HepG2 (cell line): ENCODE data around the gene LEPROT. TPM values are rescaled to one million over a fixed set of nuclear protein-coding genes. Genes with fewer than 3 reads are reported as not detected.

Source experiments
- CEBPB ChIP-seq: IDR thresholded peaks from 2 replicates; pipeline ENCODE4 v1.6.1; 2011; ENCODE audit warnings: low read depth, low read length, improper control_type of control experiment, borderline replicate concordance
- EEA1 ChIP-seq: sonication (generic); formaldehyde crosslinking; IDR thresholded peaks from 2 replicates; pipeline ENCODE4 v1.5.1; 2020; ENCODE audit warnings: mild to moderate bottlenecking, missing genetic modification reagents, borderline replicate concordance
- ELF4 ChIP-seq: sonication (generic); formaldehyde crosslinking; IDR thresholded peaks from 2 replicates; pipeline ENCODE4 v1.5.0; 2020; ENCODE audit warnings: missing genetic modification reagents, mild to moderate bottlenecking, moderate library complexity, borderline replicate concordance
- FOXP4 ChIP-seq: sonication (generic); formaldehyde crosslinking; IDR thresholded peaks from 2 replicates; pipeline ENCODE4 v1.4.0; 2020; ENCODE audit warnings: missing genetic modification reagents
- IRF2 ChIP-seq: IDR thresholded peaks from 2 replicates; pipeline ENCODE4 v1.6.1; 2018; ENCODE audit warnings: missing genetic modification reagents, missing compliant biosample characterization
- KLF6 ChIP-seq: IDR thresholded peaks from 2 replicates; pipeline ENCODE4 v1.8.0; 2016; ENCODE audit warnings: missing biosample characterization, missing genetic modification reagents
- ONECUT2 ChIP-seq: sonication (generic); formaldehyde crosslinking; IDR thresholded peaks from 2 replicates; pipeline ENCODE4 v1.4.0; 2020; ENCODE audit warnings: missing genetic modification reagents
- POLR2A ChIP-seq, 2 experiments: IDR thresholded peaks; 2 replicates each; pipeline ENCODE4 v1.6.1; 2011; ENCODE audit warnings: low read depth in 2 of 2, low read length in 2 of 2, mild to moderate bottlenecking in 1 of 2, moderate library complexity in 1 of 2; ENCODE audit not compliant: insufficient read depth in 1 of 2
- RNF2 ChIP-seq: fragments of 450-650 bp; conservative IDR thresholded peaks from 2 replicates; pipeline ENCODE4 v1.6.1; 2016; ENCODE audit warnings: low read depth
- SIX4 ChIP-seq: sonication (generic); formaldehyde crosslinking; IDR thresholded peaks from 2 replicates; pipeline ENCODE4 v1.4.0; 2020; ENCODE audit warnings: missing genetic modification reagents
- SMYD3 ChIP-seq: sonication (generic); formaldehyde crosslinking; IDR thresholded peaks from 2 replicates; pipeline ENCODE4 v1.8.1; 2023; ENCODE audit warnings: mild to moderate bottlenecking, missing genetic modification reagents
- ZNF124 ChIP-seq: sonication (generic); formaldehyde crosslinking; IDR thresholded peaks from 2 replicates; pipeline ENCODE4 v1.4.0; 2020; ENCODE audit warnings: missing genetic modification reagents
- ZNF138 ChIP-seq: sonication (generic); formaldehyde crosslinking; IDR thresholded peaks from 2 replicates; pipeline ENCODE4 v1.5.0; 2020; ENCODE audit warnings: mild to moderate bottlenecking, low read depth, missing genetic modification reagents
- ZNF18 ChIP-seq: sonication (generic); formaldehyde crosslinking; IDR thresholded peaks from 2 replicates; pipeline ENCODE4 v1.8.0; 2022; ENCODE audit warnings: mild to moderate bottlenecking, missing genetic modification reagents; ENCODE audit not compliant: insufficient replicate concordance
- ZNF251 ChIP-seq: sonication (generic); formaldehyde crosslinking; IDR thresholded peaks from 2 replicates; pipeline ENCODE4 v1.9.0; 2021; ENCODE audit warnings: mild to moderate bottlenecking, missing genetic modification reagents
- ZNF781 ChIP-seq: sonication (generic); formaldehyde crosslinking; IDR thresholded peaks from 2 replicates; pipeline ENCODE4 v1.5.1; 2020; ENCODE audit warnings: borderline replicate concordance, mild to moderate bottlenecking, missing genetic modification reagents; ENCODE audit errors: not compliant biosample characterization
- ZNF891 ChIP-seq: sonication (generic); formaldehyde crosslinking; IDR thresholded peaks from 2 replicates; pipeline ENCODE4 v1.5.0; 2020; ENCODE audit warnings: mild to moderate bottlenecking, missing genetic modification reagents
- ZSCAN22 ChIP-seq: sonication (generic); formaldehyde crosslinking; IDR thresholded peaks from 2 replicates; pipeline ENCODE4 v1.4.0; 2020; ENCODE audit warnings: mild to moderate bottlenecking, missing genetic modification reagents
- polyA plus RNA-seq, 8 experiments: library from polyadenylated mRNA; depleted of rRNA in 3 of 8; stranded (reverse) in 7 of 8; unstranded in 1 of 8; fragments of >200 nt; fragmentation: Illumina TruSeq in 4 of 8; extraction: Trizol in 4 of 8; gene quantifications; 2 replicates each; pipeline versions ENCODE4 v1.2.1 to v1.2.3, GENCODE V29; 2011 to 2016; ENCODE audit warnings: low read depth in 4 of 8, missing spikeins in 1 of 8, mixed read lengths in 1 of 8; ENCODE audit not compliant: insufficient read depth in 1 of 8
- total RNA-seq, 5 experiments: library from RNA; depleted of rRNA; stranded (reverse); fragments of >200 nt; fragmentation: Illumina TruSeq; extraction: Trizol; gene quantifications; 2 replicates each; pipeline ENCODE4 v1.2.3, GENCODE V29; 2016; ENCODE audit warnings: low read depth in 1 of 5
- TF ChIP-seq, protein P1 (sequence below): sonication (generic); formaldehyde crosslinking; IDR thresholded peaks from one replicate; pipeline ENCODE4 v1.5.1; 2020; ENCODE audit warnings: mild to moderate bottlenecking, missing genetic modification reagents; ENCODE audit errors: not compliant biosample characterization

Gene LEPROT
- total and polyA plus RNA-seq, 2 of the 13 experiments (the other 11 are each of a cell fraction or from before 2014, with no cell fraction given), result 36.8 to 51.4 TPM

DNA sequence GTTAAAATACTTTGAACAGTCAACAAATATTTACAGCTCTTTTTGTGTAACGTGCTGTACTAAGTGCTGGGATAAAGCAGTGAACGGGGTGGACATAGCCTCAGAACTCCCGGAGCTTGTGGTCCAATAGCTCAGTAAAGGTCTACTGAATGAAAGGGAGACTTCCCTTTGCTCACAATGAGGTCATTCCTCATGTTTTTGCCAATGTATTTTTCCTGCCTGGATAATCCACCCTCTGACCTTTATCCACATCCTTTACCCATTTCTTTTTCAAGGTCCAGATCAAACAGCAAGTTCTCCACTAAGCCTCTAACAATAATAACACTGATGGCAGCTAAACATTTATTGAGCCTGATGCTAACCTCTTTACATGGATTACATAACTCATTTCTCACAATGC lies 55.9 kb downstream of the LEPROT start (continued):
- TF ChIP-seq EEA1 (CRISPR knock-in tag) (no peak), SMYD3 (no peak), CEBPB (no peak), POLR2A (IDR thresholded peaks at IDR 0.05; ENCODE audit: insufficient read depth in 1 of 2, low read depth in 2 of 2, low read length in 2 of 2) (no peak), ZNF891 (no peak), ZNF124 (no peak), ZNF18 (CRISPR knock-in tag) (no peak), KLF6 (no peak), ZSCAN22 (CRISPR knock-in tag) (no peak), ONECUT2 (CRISPR knock-in tag) (peak; percentile 19; the same call in 1 of the 2 replicates), ELF4 (CRISPR knock-in tag) (no peak), SIX4 (CRISPR knock-in tag) (no peak), ZNF251 (CRISPR knock-in tag) (no peak), ZNF138 (no peak), RNF2 (no peak), IRF2 (0 out of 2 replicates have a peak, but pooled peaks have one; percentile 23), ZNF781 (CRISPR knock-in tag) (no peak), FOXP4 (peak; percentile 82)
- TF ChIP-seq, protein P1, sequence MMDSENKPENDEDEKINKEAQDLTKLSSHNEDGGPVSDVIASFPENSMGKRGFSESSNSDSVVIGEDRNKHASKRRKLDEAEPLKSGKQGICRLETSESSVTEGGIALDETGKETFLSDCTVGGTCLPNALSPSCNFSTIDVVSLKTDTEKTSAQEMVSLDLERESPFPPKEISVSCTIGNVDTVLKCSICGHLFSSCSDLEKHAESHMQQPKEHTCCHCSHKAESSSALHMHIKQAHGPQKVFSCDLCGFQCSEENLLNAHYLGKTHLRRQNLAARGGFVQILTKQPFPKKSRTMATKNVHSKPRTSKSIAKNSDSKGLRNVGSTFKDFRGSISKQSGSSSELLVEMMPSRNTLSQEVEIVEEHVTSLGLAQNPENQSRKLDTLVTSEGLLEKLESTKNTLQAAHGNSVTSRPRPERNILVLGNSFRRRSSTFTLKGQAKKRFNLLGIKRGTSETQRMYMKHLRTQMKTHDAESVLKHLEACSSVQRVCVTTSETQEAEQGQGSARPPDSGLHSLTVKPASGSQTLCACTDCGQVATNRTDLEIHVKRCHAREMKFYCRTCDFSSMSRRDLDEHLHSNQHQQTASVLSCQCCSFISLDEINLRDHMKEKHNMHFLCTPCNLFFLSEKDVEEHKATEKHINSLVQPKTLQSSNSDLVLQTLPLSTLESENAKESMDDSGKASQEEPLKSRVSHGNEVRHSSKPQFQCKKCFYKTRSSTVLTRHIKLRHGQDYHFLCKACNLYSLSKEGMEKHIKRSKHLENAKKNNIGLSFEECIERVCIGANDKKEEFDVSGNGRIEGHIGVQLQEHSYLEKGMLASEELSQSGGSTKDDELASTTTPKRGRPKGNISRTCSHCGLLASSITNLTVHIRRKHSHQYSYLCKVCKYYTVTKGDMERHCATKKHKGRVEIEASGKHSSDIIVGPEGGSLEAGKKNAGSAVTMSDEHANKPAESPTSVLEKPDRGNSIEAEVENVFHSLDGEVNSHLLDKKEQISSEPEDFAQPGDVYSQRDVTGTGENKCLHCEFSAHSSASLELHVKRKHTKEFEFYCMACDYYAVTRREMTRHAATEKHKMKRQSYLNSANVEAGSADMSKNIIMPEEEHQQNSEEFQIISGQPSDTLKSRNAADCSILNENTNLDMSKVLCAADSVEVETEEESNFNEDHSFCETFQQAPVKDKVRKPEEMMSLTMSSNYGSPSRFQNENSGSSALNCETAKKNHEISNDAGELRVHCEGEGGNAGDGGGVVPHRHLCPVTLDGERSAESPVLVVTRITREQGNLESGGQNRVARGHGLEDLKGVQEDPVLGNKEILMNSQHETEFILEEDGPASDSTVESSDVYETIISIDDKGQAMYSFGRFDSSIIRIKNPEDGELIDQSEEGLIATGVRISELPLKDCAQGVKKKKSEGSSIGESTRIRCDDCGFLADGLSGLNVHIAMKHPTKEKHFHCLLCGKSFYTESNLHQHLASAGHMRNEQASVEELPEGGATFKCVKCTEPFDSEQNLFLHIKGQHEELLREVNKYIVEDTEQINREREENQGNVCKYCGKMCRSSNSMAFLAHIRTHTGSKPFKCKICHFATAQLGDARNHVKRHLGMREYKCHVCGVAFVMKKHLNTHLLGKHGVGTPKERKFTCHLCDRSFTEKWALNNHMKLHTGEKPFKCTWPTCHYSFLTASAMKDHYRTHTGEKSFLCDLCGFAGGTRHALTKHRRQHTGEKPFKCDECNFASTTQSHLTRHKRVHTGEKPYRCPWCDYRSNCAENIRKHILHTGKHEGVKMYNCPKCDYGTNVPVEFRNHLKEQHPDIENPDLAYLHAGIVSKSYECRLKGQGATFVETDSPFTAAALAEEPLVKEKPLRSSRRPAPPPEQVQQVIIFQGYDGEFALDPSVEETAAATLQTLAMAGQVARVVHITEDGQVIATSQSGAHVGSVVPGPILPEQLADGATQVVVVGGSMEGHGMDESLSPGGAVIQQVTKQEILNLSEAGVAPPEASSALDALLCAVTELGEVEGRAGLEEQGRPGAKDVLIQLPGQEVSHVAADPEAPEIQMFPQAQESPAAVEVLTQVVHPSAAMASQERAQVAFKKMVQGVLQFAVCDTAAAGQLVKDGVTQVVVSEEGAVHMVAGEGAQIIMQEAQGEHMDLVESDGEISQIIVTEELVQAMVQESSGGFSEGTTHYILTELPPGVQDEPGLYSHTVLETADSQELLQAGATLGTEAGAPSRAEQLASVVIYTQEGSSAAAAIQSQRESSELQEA (CRISPR knock-in tag), result no peak
